Measurements from ENCODE around the gene CADM2.

DNA sequence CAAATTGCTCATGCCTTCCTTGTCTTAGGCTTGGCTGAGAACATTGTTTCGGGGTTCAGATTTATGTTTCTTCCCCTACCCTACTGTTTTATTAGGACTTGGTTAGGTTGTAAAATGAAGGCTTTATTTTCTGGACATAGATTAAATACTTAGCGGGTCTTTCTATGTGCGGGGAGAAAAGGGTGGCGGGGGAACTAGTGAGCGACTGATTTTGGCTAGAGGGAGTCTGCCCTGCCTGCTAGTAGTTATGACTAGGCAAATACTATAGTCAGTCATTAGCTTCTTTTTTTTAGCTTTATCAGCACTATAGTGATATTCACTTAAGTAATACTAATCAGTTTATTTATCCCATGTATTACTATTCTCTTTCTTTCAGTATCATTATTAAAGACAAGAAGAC, 3.6 kb downstream of the CADM2 start:
- TF ChIP-seq, protein P1, sequence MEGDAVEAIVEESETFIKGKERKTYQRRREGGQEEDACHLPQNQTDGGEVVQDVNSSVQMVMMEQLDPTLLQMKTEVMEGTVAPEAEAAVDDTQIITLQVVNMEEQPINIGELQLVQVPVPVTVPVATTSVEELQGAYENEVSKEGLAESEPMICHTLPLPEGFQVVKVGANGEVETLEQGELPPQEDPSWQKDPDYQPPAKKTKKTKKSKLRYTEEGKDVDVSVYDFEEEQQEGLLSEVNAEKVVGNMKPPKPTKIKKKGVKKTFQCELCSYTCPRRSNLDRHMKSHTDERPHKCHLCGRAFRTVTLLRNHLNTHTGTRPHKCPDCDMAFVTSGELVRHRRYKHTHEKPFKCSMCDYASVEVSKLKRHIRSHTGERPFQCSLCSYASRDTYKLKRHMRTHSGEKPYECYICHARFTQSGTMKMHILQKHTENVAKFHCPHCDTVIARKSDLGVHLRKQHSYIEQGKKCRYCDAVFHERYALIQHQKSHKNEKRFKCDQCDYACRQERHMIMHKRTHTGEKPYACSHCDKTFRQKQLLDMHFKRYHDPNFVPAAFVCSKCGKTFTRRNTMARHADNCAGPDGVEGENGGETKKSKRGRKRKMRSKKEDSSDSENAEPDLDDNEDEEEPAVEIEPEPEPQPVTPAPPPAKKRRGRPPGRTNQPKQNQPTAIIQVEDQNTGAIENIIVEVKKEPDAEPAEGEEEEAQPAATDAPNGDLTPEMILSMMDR (IDR thresholded peaks at IDR 0.05; ENCODE audit: poor library complexity): no peak
- TF ChIP-seq EZH2phosphoT487 (IDR thresholded peaks at IDR 0.05; ENCODE audit: low read depth, severe bottlenecking, unreplicated experiment): no peak

Measured in hepatocyte (in vitro differentiated cells).